ENCODE measurements around the gene ARFGAP2. TPM values are rescaled to one million over a fixed set of nuclear protein-coding genes. Genes with fewer than 3 reads are reported as not detected.
"Not testable (repeated sequence)": the region's sequence is repeated elsewhere in the genome, so short reads cannot be mapped to it uniquely, and the experiment has no call there.

The ARFGAP2 gene
- total RNA-seq, 8 experiments from 2014 or later = 51.8 to 114 (median 66.5) TPM

DNA sequence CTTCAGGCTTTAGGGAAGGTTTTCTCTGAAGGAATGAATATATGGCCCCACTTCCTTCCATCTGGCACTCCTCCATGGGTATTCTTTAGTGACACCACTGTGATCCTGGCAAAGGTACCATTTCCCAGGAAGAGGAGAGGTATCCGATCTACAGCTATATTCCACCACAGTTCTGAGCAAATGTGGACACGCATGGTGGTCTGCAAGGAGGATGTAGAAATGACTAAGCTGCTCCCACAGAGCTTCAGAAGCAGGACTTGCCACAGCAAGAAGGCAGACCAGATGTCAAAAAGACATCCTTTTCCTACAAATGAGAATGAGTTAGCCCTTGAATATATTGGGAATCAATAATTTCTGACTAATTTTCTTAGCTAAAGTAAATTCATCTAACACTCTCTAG, 45.5 kb downstream of the ARFGAP2 start:
- Histone ChIP-seq H3K27ac (no peak overlapping the region), H3K4me1 (replicated peaks in 1 of 2) (peaks cover 4 to 7% of the 10 kb centered on the region in 2 donors), H3K4me3 (no peak overlapping the region)
- 88 to 100% (median 100%) methylated on average over 1 to 2 of the region's 2 CpGs; no CpG with 5 or more reads in 5 of the 10 experiments for WGBS, 10 experiments
- no peak for ATAC-seq (replicated peaks in 6 of 8)
- in situ Hi-C loops (cut with MboI; ENCODE audit: low pct_unique_long_range_greater_than_20kb in 2 of 9, low sequenced_read_pairs in 9 of 9, unreplicated experiment in 9 of 9) = loop anchor here in 1 of 9 experiments (25.0 kb wide), 1 partner anchor 94 kb away; no protein-coding TSS in a partner anchor

DNA sequence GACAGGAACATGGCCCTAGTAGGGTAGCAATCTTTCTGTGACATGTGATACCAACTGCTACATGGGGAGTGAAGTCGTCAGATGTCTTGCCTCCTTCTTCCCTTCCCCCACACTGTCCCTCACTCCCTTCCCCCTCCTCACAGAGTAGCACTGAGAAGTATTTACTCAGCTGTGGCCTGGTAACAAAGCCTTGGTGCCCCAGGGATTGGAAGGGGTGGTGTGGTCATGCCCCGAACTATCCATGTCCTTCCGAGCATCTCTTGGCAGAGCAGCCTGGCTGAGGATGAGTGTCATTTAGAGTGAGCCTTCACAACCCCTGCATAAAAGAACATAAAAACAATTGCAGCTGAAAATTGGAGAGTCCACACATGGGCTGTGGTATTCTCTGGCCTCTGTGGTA, 46.1 kb downstream of the ARFGAP2 start:
- 0 to 85% (median 33%) methylated on average over 1 to 2 of the region's 3 CpGs; no CpG with 5 or more reads in 6 of the 10 experiments for WGBS, 10 experiments
- in situ Hi-C loops (cut with MboI; ENCODE audit: low pct_unique_long_range_greater_than_20kb in 2 of 9, low sequenced_read_pairs in 9 of 9, unreplicated experiment in 9 of 9) = loop anchor here in 1 of 9 experiments (25.0 kb wide), 1 partner anchor 93 kb away; no protein-coding TSS in a partner anchor
- ATAC-seq (replicated peaks in 6 of 8) = peak in 5 of 8 experiments; percentile 53 to 89 (median 74)

DNA sequence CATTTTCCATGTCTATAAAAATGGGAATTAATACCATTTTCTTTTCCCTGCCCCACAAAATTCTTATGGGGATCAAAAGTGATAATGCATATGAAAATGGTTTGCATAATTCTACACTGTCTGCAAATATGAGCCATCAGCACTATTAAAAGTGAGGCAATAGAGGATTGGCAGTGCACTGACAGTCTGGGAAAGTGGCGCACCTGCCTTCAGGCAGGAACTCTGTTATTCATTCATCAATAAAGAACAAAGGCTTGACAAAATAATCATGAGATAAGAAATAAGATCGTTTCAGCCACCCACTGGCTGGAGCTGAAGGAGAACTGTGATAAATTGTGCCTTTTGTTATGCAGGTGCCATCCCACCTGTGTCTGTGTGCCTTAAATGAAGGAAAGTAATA, 49.5 kb downstream of the ARFGAP2 start:
- peaks cover 4 to 7% of the 10 kb centered on the region in 2 donors for H3K4me1 ChIP-seq (replicated peaks in 1 of 2)
- WGBS, 10 experiments = 25 to 100% (median 69%) methylated on average over 1 to 2 of the region's 2 CpGs
- no peak for ATAC-seq (replicated peaks in 6 of 8)
- H3K27ac ChIP-seq = no peak overlapping the region
- in situ Hi-C loops (cut with MboI; ENCODE audit: low pct_unique_long_range_greater_than_20kb in 2 of 9, low sequenced_read_pairs in 9 of 9, unreplicated experiment in 9 of 9) = loop anchor here in 1 of 9 experiments (25.0 kb wide), 1 partner anchor 90 kb away; no protein-coding TSS in a partner anchor
- H3K4me3 ChIP-seq = no peak overlapping the region

More for the DNA sequence above, 46.1 kb downstream of the ARFGAP2 start:
- Histone ChIP-seq H3K27ac (no peak overlapping the region), H3K4me1 (replicated peaks in 1 of 2) (peaks cover 4 to 7% of the 10 kb centered on the region in 2 donors), H3K4me3 (no peak overlapping the region)

DNA sequence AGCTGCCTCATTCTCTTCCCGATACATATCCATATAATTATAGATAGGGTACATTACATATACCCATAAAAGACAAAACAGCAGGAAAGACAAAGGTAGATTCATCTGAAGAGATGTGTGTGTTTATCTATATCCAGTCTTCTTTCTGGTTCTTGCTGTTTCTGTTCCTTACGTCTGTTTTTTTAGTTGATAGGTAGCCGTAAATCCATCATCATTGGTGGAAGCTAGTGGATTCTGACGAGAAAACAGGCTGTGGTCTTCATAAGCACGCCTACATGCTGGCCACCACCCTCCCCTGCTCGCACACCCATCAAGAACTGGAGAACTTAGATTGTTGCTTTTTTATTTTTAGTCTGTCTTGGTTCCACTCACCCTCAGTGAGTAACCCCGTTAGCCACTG, 51.6 kb downstream of the ARFGAP2 start:
- no peaks in the 10 kb centered on the region for H3K4me1 ChIP-seq (replicated peaks in 1 of 2)

DNA sequence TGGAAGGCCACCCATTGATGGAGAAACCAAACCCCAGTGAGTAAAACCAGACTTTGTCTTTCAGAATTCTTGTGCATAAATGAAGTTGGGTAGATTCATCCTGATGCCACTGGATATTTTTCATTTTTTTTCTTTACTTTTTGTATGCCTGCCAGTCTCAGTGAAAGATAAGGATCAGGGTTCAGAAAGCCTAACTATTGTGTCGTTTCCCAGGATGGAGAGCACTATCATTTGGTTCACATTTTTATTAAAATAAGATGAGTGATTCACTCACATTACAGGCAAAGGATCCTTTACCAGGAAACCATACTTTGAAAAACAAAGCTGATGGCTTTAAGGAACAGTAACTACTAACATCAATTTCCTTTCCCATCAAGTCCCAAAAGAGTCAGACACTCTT, 52.0 kb downstream of the ARFGAP2 start:
- Histone ChIP-seq H3K4me3 (no peak overlapping the region), H3K4me1 (replicated peaks in 1 of 2) (no peaks in the 10 kb centered on the region), H3K27ac (no peak overlapping the region)
- in situ Hi-C loops (cut with MboI; ENCODE audit: low pct_unique_long_range_greater_than_20kb in 2 of 9, low sequenced_read_pairs in 9 of 9, unreplicated experiment in 9 of 9) = loop anchor here in 1 of 9 experiments (25.0 kb wide), 2 partner anchors 87 to 162 kb away; no protein-coding TSS in a partner anchor
- no peak for ATAC-seq (replicated peaks in 6 of 8)
- WGBS, 10 experiments = 60 to 100% (median 87%) methylated on average over 1 of the region's 1 CpG; no CpG with 5 or more reads in 2 of the 10 experiments

More for the DNA sequence above, 51.6 kb downstream of the ARFGAP2 start:
- in situ Hi-C loops (cut with MboI; ENCODE audit: low pct_unique_long_range_greater_than_20kb in 2 of 9, low sequenced_read_pairs in 9 of 9, unreplicated experiment in 9 of 9) = loop anchor here in 1 of 9 experiments (25.0 kb wide), 1 partner anchor 88 kb away; no protein-coding TSS in a partner anchor
- WGBS, 10 experiments = 79 to 100% (median 87%) methylated on average over 1 to 7 of the region's 7 CpGs
- ATAC-seq (replicated peaks in 6 of 8) = no peak
- no peak overlapping the region for H3K4me3 ChIP-seq
- H3K27ac ChIP-seq = no peak overlapping the region

DNA sequence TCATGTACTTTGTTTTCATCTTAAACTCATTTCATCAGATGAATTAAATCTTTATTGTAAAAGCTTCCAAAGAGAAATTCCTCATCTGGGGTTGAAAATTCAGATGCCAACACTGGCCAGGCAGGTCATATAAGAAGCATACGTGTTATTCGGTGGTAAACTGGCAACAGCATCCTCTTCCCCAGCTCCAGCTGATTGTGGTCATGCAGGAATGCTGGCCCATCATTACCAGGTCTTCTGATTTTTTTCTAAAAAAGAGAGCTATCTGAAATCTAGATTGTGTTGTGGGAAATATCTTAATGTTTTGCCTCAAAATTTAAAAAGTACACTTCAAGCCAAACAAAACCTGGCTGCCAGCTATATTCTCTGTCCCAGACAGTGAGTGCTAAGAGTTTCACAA, 53.6 kb downstream of the ARFGAP2 start:
- in situ Hi-C loops (cut with MboI; ENCODE audit: low pct_unique_long_range_greater_than_20kb in 2 of 9, low sequenced_read_pairs in 9 of 9, unreplicated experiment in 9 of 9) = loop anchor here in 1 of 9 experiments (25.0 kb wide), 1 partner anchor 161 kb away; no protein-coding TSS in a partner anchor
- Histone ChIP-seq H3K4me3 (no peak overlapping the region), H3K4me1 (replicated peaks in 1 of 2) (peaks cover 0 to 7% of the 10 kb centered on the region in 2 donors), H3K27ac (no peak overlapping the region)
- 30 to 100% (median 71%) methylated on average over 2 of the region's 2 CpGs; no CpG with 5 or more reads in 3 of the 10 experiments for WGBS, 10 experiments
- no peak for ATAC-seq (replicated peaks in 6 of 8)

DNA sequence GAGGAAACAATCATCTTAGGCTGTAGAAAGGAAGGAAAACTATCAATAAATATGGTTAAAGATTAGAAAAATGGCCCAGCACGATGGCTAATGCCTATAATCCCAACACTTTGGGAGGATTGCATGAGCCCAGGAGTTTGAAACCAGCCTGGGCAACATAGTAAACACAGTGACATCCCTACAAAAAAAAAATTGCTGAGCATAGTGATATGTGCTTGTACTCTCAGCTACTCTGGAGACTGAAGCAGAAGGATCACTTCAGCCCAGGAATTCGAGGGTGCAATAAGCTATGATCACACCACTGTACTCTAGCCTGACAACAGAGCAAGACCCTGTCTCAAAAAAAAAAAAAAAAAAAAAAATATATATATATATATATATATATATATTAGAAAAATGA, 54.9 kb downstream of the ARFGAP2 start:
- in situ Hi-C loops (cut with MboI; ENCODE audit: low pct_unique_long_range_greater_than_20kb in 2 of 9, low sequenced_read_pairs in 9 of 9, unreplicated experiment in 9 of 9) = loop anchor here in 1 of 9 experiments (25.0 kb wide), 1 partner anchor 159 kb away; no protein-coding TSS in a partner anchor
- WGBS, 10 experiments = 0 to 86% (median 46%) methylated on average over 1 to 2 of the region's 2 CpGs; no CpG with 5 or more reads in 2 of the 10 experiments
- ATAC-seq (replicated peaks in 6 of 8) = peak in 1 of 8 experiments; percentile 41

DNA sequence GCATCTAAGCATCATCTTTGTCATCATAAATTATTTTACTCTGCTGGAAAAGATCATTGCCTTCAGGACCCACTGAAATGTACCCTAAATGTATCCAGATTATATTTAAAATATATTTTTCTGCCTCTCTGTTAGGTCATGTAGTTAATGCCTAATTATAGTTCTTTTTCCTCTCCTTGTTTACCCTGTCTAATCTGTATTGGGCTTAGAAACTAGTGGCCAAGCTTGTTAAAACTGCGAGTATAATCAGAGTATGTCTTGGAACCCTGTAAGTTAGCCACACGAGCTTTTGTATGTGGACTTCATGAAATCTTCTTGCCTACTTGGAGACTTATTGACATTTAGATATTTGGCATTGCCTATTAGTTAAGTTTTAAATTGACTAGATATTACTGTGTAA, 55.6 kb downstream of the ARFGAP2 start:
- WGBS, 10 experiments = 71 to 100% (median 83%) methylated on average over 1 to 2 of the region's 2 CpGs; no CpG with 5 or more reads in 1 of the 10 experiments
- H3K27ac ChIP-seq = no peak overlapping the region
- no peak overlapping the region for H3K4me3 ChIP-seq
- H3K4me1 ChIP-seq (replicated peaks in 1 of 2) = peaks cover 0 to 7% of the 10 kb centered on the region in 2 donors
- ATAC-seq (replicated peaks in 6 of 8) = no peak
- in situ Hi-C loops (cut with MboI; ENCODE audit: low pct_unique_long_range_greater_than_20kb in 2 of 9, low sequenced_read_pairs in 9 of 9, unreplicated experiment in 9 of 9) = loop anchor here in 1 of 9 experiments (25.0 kb wide), 1 partner anchor 159 kb away; no protein-coding TSS in a partner anchor

More for the DNA sequence above, 54.9 kb downstream of the ARFGAP2 start:
- Histone ChIP-seq H3K4me1 (replicated peaks in 1 of 2) (peaks cover 0 to 7% of the 10 kb centered on the region in 2 donors), H3K4me3 (no peak overlapping the region), H3K27ac (no peak overlapping the region)

DNA sequence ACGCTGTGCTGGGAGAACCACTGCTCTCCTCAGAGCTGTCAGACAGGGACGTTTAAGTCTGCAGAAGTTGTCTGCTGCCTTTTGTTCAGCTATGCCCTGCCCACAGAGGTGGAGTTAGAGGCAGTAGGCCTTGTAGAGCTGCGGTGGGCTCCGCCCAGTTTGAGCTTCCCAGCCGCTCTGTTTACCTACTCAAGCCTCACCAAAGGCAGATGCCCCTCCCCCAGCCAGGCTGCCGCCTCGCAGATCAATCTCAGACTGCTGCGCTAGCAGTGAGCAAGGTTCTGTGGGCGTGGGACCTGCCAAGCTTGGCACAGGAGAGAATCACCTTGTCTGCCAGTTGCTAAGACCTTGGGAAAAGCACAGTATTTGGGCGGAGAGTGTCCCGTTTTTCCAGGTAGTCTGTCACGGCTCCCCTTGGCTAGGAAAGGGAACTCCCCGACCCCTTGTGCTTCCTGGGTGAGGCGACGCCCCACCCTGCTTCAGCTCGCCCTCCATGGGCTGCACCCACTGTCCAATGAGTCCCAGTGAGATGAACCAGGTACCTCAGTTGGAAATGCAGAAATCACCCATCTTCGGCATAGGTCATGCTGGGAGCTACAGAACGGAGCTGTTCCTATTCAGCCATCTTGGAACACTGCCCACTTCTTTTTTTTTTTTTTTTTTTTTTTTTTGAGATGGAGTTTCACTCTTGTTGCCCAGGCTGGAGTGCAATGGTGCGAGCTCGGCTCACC, 57.6 kb downstream of the ARFGAP2 start:
- H3K4me1 ChIP-seq (replicated peaks in 1 of 2); H3K27ac ChIP-seq: not testable (repeated sequence)
- peak overlapping the region in 1 of 5 donors; percentile 21 for H3K4me3 ChIP-seq
- in situ Hi-C loops (cut with MboI; ENCODE audit: low pct_unique_long_range_greater_than_20kb in 2 of 9, low sequenced_read_pairs in 9 of 9, unreplicated experiment in 9 of 9) = loop anchor here in 1 of 9 experiments (25.0 kb wide), 1 partner anchor 157 kb away; no protein-coding TSS in a partner anchor
- 9 to 97% (median 63%) methylated on average over 2 to 7 of the region's 20 CpGs; no CpG with 5 or more reads in 5 of the 10 experiments for WGBS, 10 experiments
- ATAC-seq (replicated peaks in 6 of 8) = peak in 5 of 8 experiments; percentile 70 to 96 (median 79)

Other genes starting within 250 kb of the ARFGAP2 start
- gene CSTPP1, start 240.1 kb downstream of the ARFGAP2 start, total RNA-seq = 10 to 100 TPM; 13.2 to 65.9 (median 31.3) TPM
- gene PACSIN3, start 9.6 kb upstream of the ARFGAP2 start, total RNA-seq = 10 to 100 TPM in 4 of 8 experiments, 1 to 10 TPM in 4; 1.2 to 89.4 (median 9.9) TPM
- gene DDB2, start 38.1 kb upstream of the ARFGAP2 start, total RNA-seq = 100 to 1,000 TPM in 1 of 8 experiments, 10 to 100 TPM in 7; 18.3 to 139 (median 22.8) TPM
- 10 to 100 TPM; 23.3 to 66.7 (median 33.8) TPM for gene ACP2, start 71.9 kb upstream of the ARFGAP2 start, total RNA-seq
- gene NR1H3, start 81.1 kb upstream of the ARFGAP2 start, total RNA-seq = 10 to 100 TPM in 7 of 8 experiments, 1 to 10 TPM in 1; 9.7 to 40.7 (median 15.4) TPM
- gene MADD, start 93.3 kb upstream of the ARFGAP2 start, total RNA-seq = 10 to 100 TPM; 19.5 to 55.7 (median 41.8) TPM
- gene MYBPC3, start 175.8 kb upstream of the ARFGAP2 start, total RNA-seq = under 1 TPM in 3 of 8 experiments, not detected in 5; 0.04 to 0.09 (median 0.05) TPM
- under 1 TPM in 6 of 8 experiments, not detected in 2; 0.18 to 0.85 (median 0.44) TPM for gene SPI1, start 201.7 kb upstream of the ARFGAP2 start, total RNA-seq
- gene SLC39A13, start 231.7 kb upstream of the ARFGAP2 start, total RNA-seq = 10 to 100 TPM; 13.8 to 31.6 (median 20.9) TPM
- 100 to 1,000 TPM; 106 to 245 (median 159) TPM for gene PSMC3, start 249.6 kb upstream of the ARFGAP2 start, total RNA-seq

All from motor neuron (in vitro differentiated cells).